ENCODE measurements around the gene C1orf21.

DNA sequence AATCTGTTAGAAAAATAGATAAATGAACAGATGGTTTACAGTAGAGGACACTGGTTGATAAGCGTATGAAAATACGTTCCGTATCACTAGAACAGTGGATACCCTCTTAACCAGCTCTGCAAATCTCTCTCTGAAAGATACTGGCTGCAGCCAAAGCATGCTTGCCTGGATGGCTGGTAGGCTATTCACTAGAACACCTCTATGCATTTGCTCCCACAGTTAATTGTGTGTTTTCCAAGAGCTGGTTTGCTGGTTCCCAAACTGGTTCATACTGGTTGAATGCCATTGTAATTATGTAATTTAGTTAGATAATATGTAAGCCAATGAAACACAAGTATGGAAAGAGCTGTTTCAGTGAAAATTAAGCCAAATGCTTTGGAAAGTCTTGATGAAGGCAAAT lies 126.6 kb downstream of the C1orf21 start:
- TF ChIP-seq, protein P1, sequence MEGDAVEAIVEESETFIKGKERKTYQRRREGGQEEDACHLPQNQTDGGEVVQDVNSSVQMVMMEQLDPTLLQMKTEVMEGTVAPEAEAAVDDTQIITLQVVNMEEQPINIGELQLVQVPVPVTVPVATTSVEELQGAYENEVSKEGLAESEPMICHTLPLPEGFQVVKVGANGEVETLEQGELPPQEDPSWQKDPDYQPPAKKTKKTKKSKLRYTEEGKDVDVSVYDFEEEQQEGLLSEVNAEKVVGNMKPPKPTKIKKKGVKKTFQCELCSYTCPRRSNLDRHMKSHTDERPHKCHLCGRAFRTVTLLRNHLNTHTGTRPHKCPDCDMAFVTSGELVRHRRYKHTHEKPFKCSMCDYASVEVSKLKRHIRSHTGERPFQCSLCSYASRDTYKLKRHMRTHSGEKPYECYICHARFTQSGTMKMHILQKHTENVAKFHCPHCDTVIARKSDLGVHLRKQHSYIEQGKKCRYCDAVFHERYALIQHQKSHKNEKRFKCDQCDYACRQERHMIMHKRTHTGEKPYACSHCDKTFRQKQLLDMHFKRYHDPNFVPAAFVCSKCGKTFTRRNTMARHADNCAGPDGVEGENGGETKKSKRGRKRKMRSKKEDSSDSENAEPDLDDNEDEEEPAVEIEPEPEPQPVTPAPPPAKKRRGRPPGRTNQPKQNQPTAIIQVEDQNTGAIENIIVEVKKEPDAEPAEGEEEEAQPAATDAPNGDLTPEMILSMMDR (IDR thresholded peaks at IDR 0.05 in 8 of 11, conservative IDR thresholded peaks at IDR 0.05 in 3 of 11): no peak
- TF ChIP-seq POLR2A (IDR thresholded peaks at IDR 0.05): no peak
- TF ChIP-seq POLR2AphosphoS5 (IDR thresholded peaks at IDR 0.05): no peak
